ENCODE results near the gene CYP4F3.

- TF ChIP-seq CTCF (IDR thresholded peaks at IDR 0.05) (no peak), POLR2A (IDR thresholded peaks at IDR 0.05) (no peak)
Measured at GRCh38 chr19:15639596-15639995, 1.1 kb upstream of the CYP4F3 start.

Measured in lower leg skin (tissue), 3 donors.